H9 (cell line): Measurements from ENCODE around the gene CASK. TPM values are rescaled to one million over a fixed set of nuclear protein-coding genes. Genes with fewer than 3 reads are reported as not detected.
A peak's percentile ranks its signal among the peaks of the same experiment; 100 is the strongest.

ENCODE experiments used
- DNase-seq: peaks from one replicate; pipeline ENCODE4 v3.0.0-alpha.2; 2017
- H2AFZ ChIP-seq: one replicate; pipeline ENCODE4 v1.6.1; 2013; ENCODE audit warnings: mild to moderate bottlenecking, low read length, control low read depth, moderate library complexity
- H2AK5ac ChIP-seq: 2 replicates; pipeline ENCODE4 v1.6.1; 2013; ENCODE audit warnings: low read length, control low read depth, mixed read lengths; ENCODE audit not compliant: insufficient read length
- H2BK120ac ChIP-seq: one replicate; pipeline ENCODE4 v1.6.1; 2013; ENCODE audit warnings: low read depth, mild to moderate bottlenecking, low read length, control low read depth, inconsistent platforms; ENCODE audit not compliant: poor library complexity, severe bottlenecking
- H2BK12ac ChIP-seq: 2 replicates; pipeline ENCODE4 v1.6.1; 2013; ENCODE audit warnings: low read length, control low read depth, mixed read lengths, low read depth; ENCODE audit not compliant: insufficient read length
- H2BK15ac ChIP-seq: 2 replicates; pipeline ENCODE4 v1.6.1; 2013; ENCODE audit warnings: low read depth, low read length, control low read depth
- H2BK20ac ChIP-seq: one replicate; pipeline ENCODE4 v1.6.1; 2013; ENCODE audit warnings: low read depth, mild to moderate bottlenecking, low read length, control low read depth, inconsistent platforms; ENCODE audit not compliant: poor library complexity, severe bottlenecking
- H2BK5ac ChIP-seq: 2 replicates; pipeline ENCODE4 v1.6.1; 2013; ENCODE audit warnings: low read length, control low read depth, mixed read lengths; ENCODE audit not compliant: insufficient read length
- H3K14ac ChIP-seq: 2 replicates; pipeline ENCODE4 v1.6.1; 2013; ENCODE audit warnings: low read length, control low read depth; ENCODE audit not compliant: insufficient read depth
- H3K18ac ChIP-seq: 2 replicates; pipeline ENCODE4 v1.6.1; 2013; ENCODE audit warnings: low read depth, mild to moderate bottlenecking, mixed read lengths, low read length, control low read depth; ENCODE audit not compliant: insufficient read length
- H3K23ac ChIP-seq: 2 replicates; pipeline ENCODE4 v1.6.1; 2013; ENCODE audit warnings: low read length, control low read depth, mixed read lengths, low read depth; ENCODE audit not compliant: insufficient read length
- H3K23me2 ChIP-seq: 2 replicates; pipeline ENCODE4 v1.6.1; 2013; ENCODE audit warnings: low read depth, mild to moderate bottlenecking, mixed read lengths, low read length, control low read depth; ENCODE audit not compliant: insufficient read length, poor library complexity, severe bottlenecking
- H3K27ac ChIP-seq: 2 replicates; pipeline ENCODE4 v1.5.1; 2013; ENCODE audit warnings: low read length, control low read depth, mixed read lengths, low read depth; ENCODE audit not compliant: insufficient read length
- H3K27me3 ChIP-seq: 2 replicates; pipeline ENCODE4 v1.6.1; 2013; ENCODE audit warnings: low read length, control low read depth, inconsistent platforms; ENCODE audit not compliant: insufficient read depth
- H3K4ac ChIP-seq: 2 replicates; pipeline ENCODE4 v1.6.1; 2013; ENCODE audit warnings: low read depth, mild to moderate bottlenecking, control low read depth, inconsistent platforms, low read length, moderate library complexity
- H3K4me1 ChIP-seq: 2 replicates; pipeline ENCODE4 v1.6.1; 2013; ENCODE audit warnings: low read length, control low read depth, inconsistent platforms; ENCODE audit not compliant: insufficient read depth
- H3K4me2 ChIP-seq: 2 replicates; pipeline ENCODE4 v1.6.1; 2013; ENCODE audit warnings: low read length, control low read depth, mixed read lengths; ENCODE audit not compliant: insufficient read length, insufficient read depth
- H3K56ac ChIP-seq: 2 replicates; pipeline ENCODE4 v1.6.1; 2013; ENCODE audit warnings: low read depth, mild to moderate bottlenecking, mixed read lengths, low read length, control low read depth; ENCODE audit not compliant: insufficient read length
- H3K79me1 ChIP-seq: 2 replicates; pipeline ENCODE4 v1.6.1; 2013; ENCODE audit warnings: low read depth, mild to moderate bottlenecking, moderate library complexity, low read length, control low read depth, inconsistent platforms; ENCODE audit not compliant: insufficient read depth, poor library complexity, severe bottlenecking
- H3K79me2 ChIP-seq: 2 replicates; pipeline ENCODE4 v1.6.1; 2013; ENCODE audit warnings: low read length, control low read depth, inconsistent platforms; ENCODE audit not compliant: insufficient read depth
- H3K9ac ChIP-seq: 2 replicates; pipeline ENCODE4 v1.6.1; 2013; ENCODE audit warnings: low read length, control low read depth, mixed read lengths; ENCODE audit not compliant: insufficient read length; ENCODE audit errors: extremely low read depth
- H3K9me3 ChIP-seq: one replicate; pipeline ENCODE4 v1.6.1; 2013; ENCODE audit warnings: low read depth, low read length, inconsistent platforms; ENCODE audit not compliant: control insufficient read depth
- H3T11ph ChIP-seq: one replicate; pipeline ENCODE4 v1.6.1; 2013; ENCODE audit warnings: mild to moderate bottlenecking, low read length, control low read depth, inconsistent platforms
- H4K20me1 ChIP-seq: one replicate; pipeline ENCODE4 v1.6.1; 2013; ENCODE audit not compliant: control insufficient read depth, insufficient read length, insufficient read depth
- H4K5ac ChIP-seq: 2 replicates; pipeline ENCODE4 v1.6.1; 2013; ENCODE audit warnings: low read depth, mild to moderate bottlenecking, mixed read lengths, low read length, control low read depth; ENCODE audit not compliant: insufficient read length
- H4K8ac ChIP-seq: replicated peaks from 2 replicates; pipeline ENCODE4 v1.6.1; 2013; ENCODE audit warnings: low read length, control low read depth, mixed read lengths, low read depth; ENCODE audit not compliant: insufficient read length
- H4K91ac ChIP-seq: 2 replicates; pipeline ENCODE4 v1.6.1; 2013; ENCODE audit warnings: low read depth, mild to moderate bottlenecking, moderate library complexity, mixed read lengths, low read length, control low read depth; ENCODE audit not compliant: insufficient read length
- H3K27ac Mint-ChIP-seq, 3 experiments: 2 replicates in 2 of 3; 3 replicates in 1 of 3; pipeline ENCODE4 v1.8.0; 2020 to 2021; ENCODE audit warnings: mixed read lengths in 3 of 3, mild to moderate bottlenecking in 1 of 3, moderate library complexity in 1 of 3
- H3K27me3 Mint-ChIP-seq: 2 replicates; pipeline ENCODE4 v1.8.0; 2021; ENCODE audit warnings: low read depth, mild to moderate bottlenecking, moderate library complexity, mixed read lengths
- H3K36me3 Mint-ChIP-seq, 3 experiments: 2 replicates in 2 of 3; 3 replicates in 1 of 3; pipeline ENCODE4 v1.8.0; 2020 to 2021; ENCODE audit warnings: low read depth in 3 of 3, mixed read lengths in 3 of 3; ENCODE audit not compliant: insufficient read depth in 1 of 3
- H3K4me1 Mint-ChIP-seq, 2 experiments: 2 replicates each; pipeline ENCODE4 v1.8.0; 2020; ENCODE audit warnings: mixed read lengths in 2 of 2
- H3K4me3 Mint-ChIP-seq, 2 experiments: 2 replicates in 1 of 2; 3 replicates in 1 of 2; pipeline ENCODE4 v1.8.0; 2020 to 2021; ENCODE audit warnings: mild to moderate bottlenecking in 2 of 2, mixed read lengths in 2 of 2, moderate library complexity in 1 of 2
- H3K9me3 Mint-ChIP-seq, 2 experiments: 2 replicates in 1 of 2; 3 replicates in 1 of 2; pipeline ENCODE4 v1.8.0; 2020; ENCODE audit warnings: mild to moderate bottlenecking in 2 of 2, mixed read lengths in 2 of 2, moderate library complexity in 1 of 2
- CTCF ChIP-seq: fragments of 200-600 bp; sonication (generic); conservative IDR thresholded peaks from 3 replicates; pipeline ENCODE4 v1.8.0; 2021; ENCODE audit warnings: antibody characterized with exemption, mild to moderate bottlenecking
- WGBS: extraction: QIAGEN DNeasy Blood & Tissue Kit; methylation state at CpG from one replicate; pipeline ENCODE4 v1.1.7; 2013; ENCODE audit warnings: missing lambda C conversion rate, low lambda C conversion rate, mixed read lengths; ENCODE audit not compliant: insufficient read length; ENCODE audit errors: extremely low coverage; 5-methylcytosine and 5-hydroxymethylcytosine counted together
- total RNA-seq: library from RNA; stranded (reverse); gene quantifications from 2 replicates; pipeline ENCODE4 v1.2.1, GENCODE V29; 2021

Gene CASK
- total RNA-seq, 1 experiment from 2014 or later = 44.1 TPM

- peak overlapping the region; percentile 19 to 70; a peak in 3 of 5 replicates for H3K4me3 Mint-ChIP-seq
- peak overlapping the region; percentile 82 for H3K14ac ChIP-seq
- H4K8ac ChIP-seq = no peak overlapping the region
- no CpG with 5 or more reads among the region's 16 CpGs for WGBS
- peak overlapping the region; percentile 70 for H2BK120ac ChIP-seq
- no peak overlapping the region for H3K23ac ChIP-seq
- peaks cover 10 to 18% of the 10 kb centered on the region in 2 experiments for H3K4me1 Mint-ChIP-seq
- H3K4me2 ChIP-seq = peak overlapping the region; percentile 42
- peak overlapping the region; percentile 88 for H3K4ac ChIP-seq
- H3K79me2 ChIP-seq = no peaks in the 10 kb centered on the region
- no peaks in the 10 kb centered on the region for H3K23me2 ChIP-seq
- no peak for TF ChIP-seq CTCF
- H3K27ac Mint-ChIP-seq = peak overlapping the region; percentile 98 to 99 (median 99)
- no peaks in the 10 kb centered on the region for H3K27me3 Mint-ChIP-seq
- no peak overlapping the region for H2BK20ac ChIP-seq
- H4K5ac ChIP-seq = peak overlapping the region; percentile 63
- no peak overlapping the region for H2AFZ ChIP-seq
- no peak overlapping the region for H3T11ph ChIP-seq
- H3K27me3 ChIP-seq = no peaks in the 10 kb centered on the region
- DNase-seq = peak; percentile 49
- H3K27ac ChIP-seq = peak overlapping the region; percentile 99
- H2BK15ac ChIP-seq = no peak overlapping the region
- H3K56ac ChIP-seq = no peak overlapping the region
- peak overlapping the region; percentile 1 for H2AK5ac ChIP-seq
- peak overlapping the region; percentile 1 for H2BK12ac ChIP-seq
- no peaks in the 10 kb centered on the region for H3K9me3 ChIP-seq
- no peak overlapping the region for H3K9ac ChIP-seq
- H3K4me1 ChIP-seq = peaks cover 11% of the 10 kb centered on the region; the same call in 1 of the 2 replicates
- H3K36me3 Mint-ChIP-seq = peaks cover 4 to 5% (median 4%) of the 10 kb centered on the region in 3 experiments; a peak in 4 of 7 replicates
- peak overlapping the region; percentile 96 for H4K91ac ChIP-seq
- H4K20me1 ChIP-seq = no peaks in the 10 kb centered on the region
- H3K18ac ChIP-seq = peak overlapping the region; percentile 64
- H2BK5ac ChIP-seq = peak overlapping the region; percentile 66
- H3K9me3 Mint-ChIP-seq = peaks cover 45 to 48% of the 10 kb centered on the region in 2 experiments
- H3K79me1 ChIP-seq = no peaks in the 10 kb centered on the region
These were observed 448.6 kb downstream of the CASK start for GRCh38 chrX:41474726-41475100.
